Right atrium auricular region (tissue), 2 donors: ENCODE data around the gene COMMD10. TPM values are rescaled to one million over a fixed set of nuclear protein-coding genes. Genes with fewer than 3 reads are reported as not detected.

Experiments
- DNase-seq: peaks from one replicate; pipeline ENCODE4 v3.0.0-alpha.2; 2019; ENCODE audit warnings: low spot score
- H3K27ac ChIP-seq, 2 donors: fragments of 200-600 bp; sonication (generic); 1 replicate in 1 of 2; 2 replicates in 1 of 2; pipeline ENCODE4 v1.5.1; 2016 to 2019
- H3K27me3 ChIP-seq, 2 donors: fragments of 200-600 bp; sonication (generic); one replicate each; pipeline versions ENCODE4 v1.5.1 to v1.6.0; 2017 to 2019
- H3K36me3 ChIP-seq: fragments of 200-600 bp; sonication (generic); one replicate; pipeline ENCODE4 v1.5.1; 2016
- H3K4me1 ChIP-seq, 2 donors: fragments of 200-600 bp; sonication (generic); one replicate each; pipeline versions ENCODE4 v1.5.1 to v1.6.0; 2017 to 2019
- H3K4me3 ChIP-seq, 2 donors: fragments of 200-600 bp; sonication (generic); 1 replicate in 1 of 2; 2 replicates in 1 of 2; pipeline ENCODE4 v1.5.1; 2017 to 2019; ENCODE audit warnings: mild to moderate bottlenecking in 1 of 2, moderate library complexity in 1 of 2
- H3K9me3 ChIP-seq, 2 donors: fragments of 200-600 bp; sonication (generic); one replicate each; pipeline ENCODE4 v1.5.1; 2019
- total RNA-seq, 2 donors: library from RNA; depleted of rRNA; stranded (reverse); fragments of >200 nt; gene quantifications; one replicate each; pipeline ENCODE4 v1.1.0, GENCODE V29; 2016
- TF ChIP-seq, protein P1 (sequence below), 2 donors: fragments of 200-600 bp; sonication (generic); IDR thresholded peaks; one replicate each; pipeline ENCODE4 v1.5.1; 2019; ENCODE audit warnings: antibody characterized with exemption in 2 of 2

COMMD10 gene
- total RNA-seq, 2 donors from 2014 or later = 20.2 to 43.6 TPM

DNA sequence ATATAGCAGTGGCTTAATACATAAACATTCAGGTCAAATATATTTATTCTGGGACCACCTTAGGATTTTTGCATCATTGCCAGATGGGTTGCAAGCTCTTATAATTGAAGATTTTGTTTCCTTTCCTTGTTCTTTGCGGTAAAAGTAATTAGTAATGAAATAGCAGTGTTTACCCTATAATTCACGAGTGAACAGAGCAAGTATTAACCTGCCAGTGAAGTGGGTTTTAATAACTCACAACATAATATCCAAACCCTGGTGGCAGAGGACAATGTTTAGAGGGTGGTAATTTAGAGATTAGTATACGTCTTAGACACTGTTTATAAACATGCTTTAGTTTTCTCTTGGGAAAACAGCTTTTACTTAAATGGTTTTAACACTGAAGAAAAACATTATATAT is 40.8 kb upstream of the COMMD10 start:
- no peak overlapping the region for H3K27ac ChIP-seq
- H3K4me1 ChIP-seq = no peaks in the 10 kb centered on the region
- no peaks in the 10 kb centered on the region for H3K9me3 ChIP-seq
- TF ChIP-seq, protein P1, sequence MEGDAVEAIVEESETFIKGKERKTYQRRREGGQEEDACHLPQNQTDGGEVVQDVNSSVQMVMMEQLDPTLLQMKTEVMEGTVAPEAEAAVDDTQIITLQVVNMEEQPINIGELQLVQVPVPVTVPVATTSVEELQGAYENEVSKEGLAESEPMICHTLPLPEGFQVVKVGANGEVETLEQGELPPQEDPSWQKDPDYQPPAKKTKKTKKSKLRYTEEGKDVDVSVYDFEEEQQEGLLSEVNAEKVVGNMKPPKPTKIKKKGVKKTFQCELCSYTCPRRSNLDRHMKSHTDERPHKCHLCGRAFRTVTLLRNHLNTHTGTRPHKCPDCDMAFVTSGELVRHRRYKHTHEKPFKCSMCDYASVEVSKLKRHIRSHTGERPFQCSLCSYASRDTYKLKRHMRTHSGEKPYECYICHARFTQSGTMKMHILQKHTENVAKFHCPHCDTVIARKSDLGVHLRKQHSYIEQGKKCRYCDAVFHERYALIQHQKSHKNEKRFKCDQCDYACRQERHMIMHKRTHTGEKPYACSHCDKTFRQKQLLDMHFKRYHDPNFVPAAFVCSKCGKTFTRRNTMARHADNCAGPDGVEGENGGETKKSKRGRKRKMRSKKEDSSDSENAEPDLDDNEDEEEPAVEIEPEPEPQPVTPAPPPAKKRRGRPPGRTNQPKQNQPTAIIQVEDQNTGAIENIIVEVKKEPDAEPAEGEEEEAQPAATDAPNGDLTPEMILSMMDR (IDR thresholded peaks at IDR 0.05) = no peak
- no peak overlapping the region for H3K4me3 ChIP-seq
- no peaks in the 10 kb centered on the region for H3K36me3 ChIP-seq
- no peak for DNase-seq
- no peaks in the 10 kb centered on the region for H3K27me3 ChIP-seq

DNA sequence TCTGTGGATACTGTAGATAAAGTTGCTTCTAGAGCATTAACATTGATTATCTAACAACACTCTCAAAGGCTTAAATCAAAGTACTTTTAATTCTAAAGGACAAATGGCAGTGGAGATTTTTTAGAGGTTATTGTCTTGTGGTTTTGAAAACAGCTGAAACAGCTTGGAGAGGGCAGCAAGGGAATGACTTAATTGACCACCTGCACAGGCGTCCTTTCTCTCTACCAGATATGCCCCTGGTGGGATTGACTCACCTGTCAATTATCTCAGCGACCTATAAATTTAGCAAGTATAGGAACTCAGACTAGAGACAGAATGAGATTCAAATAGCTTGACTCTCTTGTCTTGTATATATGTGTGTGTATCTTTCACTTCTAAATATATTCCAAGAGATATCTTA is 39.0 kb upstream of the COMMD10 start:
- H3K9me3 ChIP-seq = no peaks in the 10 kb centered on the region
- no peaks in the 10 kb centered on the region for H3K4me1 ChIP-seq
- TF ChIP-seq, protein P1 (IDR thresholded peaks at IDR 0.05) = no peak
- H3K27ac ChIP-seq = no peak overlapping the region
- H3K36me3 ChIP-seq = no peaks in the 10 kb centered on the region
- H3K27me3 ChIP-seq = no peaks in the 10 kb centered on the region
- no peak overlapping the region for H3K4me3 ChIP-seq
- no peak for DNase-seq

DNA sequence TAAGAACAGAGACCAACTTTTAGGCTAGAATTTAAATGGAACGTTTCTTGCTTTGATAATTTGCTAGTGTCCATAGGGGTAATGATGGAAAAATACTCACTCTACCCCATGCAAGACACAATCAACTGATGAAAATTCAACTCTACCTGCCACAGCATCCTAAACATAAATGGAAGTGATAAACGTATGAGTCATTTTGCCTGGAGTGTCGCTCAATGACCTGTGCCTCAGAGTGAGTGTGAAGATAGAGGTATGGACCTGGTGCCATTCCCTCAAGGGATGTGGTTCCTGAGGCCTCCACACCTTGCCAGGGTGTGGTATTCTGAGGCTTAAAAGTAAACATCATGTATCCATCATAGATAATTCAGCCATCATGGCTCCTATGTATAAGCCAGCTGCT is 38.6 kb upstream of the COMMD10 start:
- no peaks in the 10 kb centered on the region for H3K36me3 ChIP-seq
- no peaks in the 10 kb centered on the region for H3K4me1 ChIP-seq
- no peak for DNase-seq
- no peaks in the 10 kb centered on the region for H3K27me3 ChIP-seq
- H3K4me3 ChIP-seq = no peak overlapping the region
- no peaks in the 10 kb centered on the region for H3K9me3 ChIP-seq
- TF ChIP-seq, protein P1 (IDR thresholded peaks at IDR 0.05) = no peak
- no peak overlapping the region for H3K27ac ChIP-seq

DNA sequence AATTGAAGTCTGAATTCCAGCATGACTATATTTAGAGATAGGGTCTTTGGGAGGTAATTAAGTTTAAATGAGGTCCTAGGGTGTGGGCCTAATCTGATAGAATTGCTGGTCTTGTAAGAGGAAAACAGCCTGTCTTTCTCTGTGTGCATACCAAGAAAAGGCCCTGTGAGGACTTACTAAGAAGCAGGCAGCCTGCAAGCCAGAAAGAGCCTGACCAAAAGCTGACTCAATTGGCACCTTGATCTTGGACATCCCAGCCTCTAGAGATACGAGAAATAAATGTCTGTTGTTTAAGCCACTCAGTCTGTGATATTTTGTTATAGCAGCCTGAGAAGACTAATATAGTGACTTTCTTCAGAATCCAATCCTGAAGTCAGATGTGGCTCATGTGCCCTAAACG is 38.0 kb upstream of the COMMD10 start:
- H3K9me3 ChIP-seq = no peaks in the 10 kb centered on the region
- no peaks in the 10 kb centered on the region for H3K4me1 ChIP-seq
- no peak for DNase-seq
- TF ChIP-seq, protein P1 (IDR thresholded peaks at IDR 0.05) = no peak
- no peak overlapping the region for H3K27ac ChIP-seq
- no peak overlapping the region for H3K4me3 ChIP-seq
- no peaks in the 10 kb centered on the region for H3K36me3 ChIP-seq
- H3K27me3 ChIP-seq = no peaks in the 10 kb centered on the region

DNA sequence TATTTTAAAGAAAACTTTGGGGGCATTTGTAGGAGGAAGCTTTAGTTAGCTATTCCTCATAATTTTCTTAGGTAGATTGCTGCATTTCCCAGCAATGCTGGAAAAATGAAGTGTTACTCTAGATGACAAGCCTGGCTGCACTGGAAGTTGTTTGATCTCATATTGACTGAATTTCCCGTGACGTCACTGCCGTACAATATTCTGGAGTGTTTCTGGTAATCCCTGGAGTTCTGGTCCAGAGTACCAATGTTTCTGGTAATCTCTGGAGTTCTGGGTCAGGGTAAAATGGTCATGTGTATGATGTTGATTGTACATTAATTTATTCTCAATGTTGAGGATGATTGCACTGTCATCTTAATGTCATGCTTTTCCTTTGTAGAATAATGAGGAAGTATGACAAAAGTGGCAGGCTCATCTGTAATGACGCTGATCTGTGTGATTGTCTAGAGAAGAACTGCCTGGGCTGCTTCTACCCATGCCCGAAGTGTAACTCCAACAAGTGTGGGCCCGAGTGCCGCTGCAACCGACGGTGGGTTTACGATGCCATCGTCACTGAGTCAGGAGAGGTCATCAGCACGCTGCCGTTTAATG is 26.4 kb upstream of the COMMD10 start:
- TF ChIP-seq, protein P1 (IDR thresholded peaks at IDR 0.05) = no peak
- no peaks in the 10 kb centered on the region for H3K36me3 ChIP-seq
- H3K27ac ChIP-seq = no peak overlapping the region
- no peak for DNase-seq
- no peaks in the 10 kb centered on the region for H3K4me1 ChIP-seq
- no peak overlapping the region for H3K4me3 ChIP-seq
- no peaks in the 10 kb centered on the region for H3K9me3 ChIP-seq
- H3K27me3 ChIP-seq = no peaks in the 10 kb centered on the region

DNA sequence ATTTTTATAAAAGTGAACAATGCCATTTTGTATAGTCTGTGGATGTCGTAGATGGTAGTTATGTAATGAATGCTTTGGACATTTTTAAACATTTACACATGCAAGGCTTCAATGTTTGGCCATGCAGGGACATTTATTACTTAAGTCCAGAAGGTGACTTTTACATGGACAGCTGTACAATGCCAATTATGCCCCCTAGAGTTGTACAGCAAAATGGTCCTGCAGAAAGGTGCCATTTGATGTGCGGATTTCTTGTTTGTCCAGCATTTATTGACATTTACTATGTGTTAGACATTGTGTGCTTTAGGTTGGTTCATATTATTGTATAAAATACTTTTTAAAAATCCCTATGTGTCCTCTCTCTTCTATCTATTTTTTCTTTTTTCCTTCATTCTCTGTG is 22.5 kb upstream of the COMMD10 start:
- Histone ChIP-seq H3K27me3 (no peaks in the 10 kb centered on the region), H3K4me1 (no peaks in the 10 kb centered on the region), H3K36me3 (no peaks in the 10 kb centered on the region), H3K9me3 (no peaks in the 10 kb centered on the region), H3K27ac (no peak overlapping the region), H3K4me3 (no peak overlapping the region)
- DNase-seq = no peak
- TF ChIP-seq, protein P1 (IDR thresholded peaks at IDR 0.05) = no peak
